Small intestine (tissue), 7 donors: ENCODE results near the gene QPCT. TPM values are rescaled to one million over a fixed set of nuclear protein-coding genes. Genes with fewer than 3 reads are reported as not detected.

ENCODE experiments used
- DNase-seq, 2 donors: peaks; one replicate each; pipeline versions ENCODE4 v3.0.0 to v3.0.0-alpha.2; 2013
- FAIRE-seq: peaks from 2 replicates; lab custom pipeline; 2012; peaks lifted over from hg19 to GRCh38; lab: Jason Lieb, UNC
- H3K27ac ChIP-seq, 3 donors: one replicate each; pipeline ENCODE4 v1.5.1; 2013; ENCODE audit warnings: low read length in 2 of 3, mild to moderate bottlenecking in 2 of 3, control low read depth in 1 of 3, inconsistent platforms in 1 of 3, low read depth in 1 of 3, moderate library complexity in 1 of 3
- H3K27me3 ChIP-seq, 3 donors: one replicate each; pipeline ENCODE4 v1.6.1; 2013; ENCODE audit warnings: low read length in 3 of 3, inconsistent platforms in 1 of 3; ENCODE audit not compliant: control insufficient read depth in 3 of 3, insufficient read depth in 3 of 3
- H3K36me3 ChIP-seq, 3 donors: one replicate each; pipeline ENCODE4 v1.6.1; 2013; ENCODE audit warnings: low read length in 3 of 3, inconsistent platforms in 1 of 3, low read depth in 1 of 3, mild to moderate bottlenecking in 1 of 3, moderate library complexity in 1 of 3; ENCODE audit not compliant: control insufficient read depth in 3 of 3, insufficient read depth in 2 of 3
- H3K4me1 ChIP-seq, 3 donors: one replicate each; pipeline ENCODE4 v1.6.1; 2013; ENCODE audit warnings: low read length in 2 of 3, inconsistent platforms in 1 of 3, low read depth in 1 of 3, mild to moderate bottlenecking in 1 of 3, moderate library complexity in 1 of 3; ENCODE audit not compliant: control insufficient read depth in 3 of 3, insufficient read depth in 2 of 3
- H3K4me3 ChIP-seq, 3 donors: one replicate each; pipeline ENCODE4 v1.5.1; 2013; ENCODE audit warnings: low read length in 3 of 3, control low read depth in 1 of 3, inconsistent platforms in 1 of 3, low read depth in 1 of 3, mild to moderate bottlenecking in 1 of 3, moderate library complexity in 1 of 3
- H3K9me3 ChIP-seq, 2 donors: one replicate each; pipeline ENCODE4 v1.6.1; 2013; ENCODE audit warnings: low read depth in 1 of 2, low read length in 1 of 2; ENCODE audit not compliant: control insufficient read depth in 2 of 2, insufficient read depth in 1 of 2
- WGBS, 3 donors: extraction: QIAGEN DNeasy Blood & Tissue Kit; methylation state at CpG; one replicate each; pipeline ENCODE4 v1.1.7; 2013; 5-methylcytosine and 5-hydroxymethylcytosine counted together
- polyA plus RNA-seq, 4 donors: library from polyadenylated mRNA; stranded (reverse) in 3 of 4; unstranded in 1 of 4; fragments of 200-250 nt in 3 of 4; fragments of 120-200 nt in 1 of 4; gene quantifications; one replicate each; pipeline versions ENCODE4 v1.2.1 to v1.2.3, GENCODE V29; 2013
- donor health status: healthy with polysubstance abuse.
- donor health status: control.
- donor health status: control.
- donor health status: Bipolar disorder and iron deficiency.
- donor health status: healthy.

The QPCT gene
- polyA plus RNA-seq, 4 donors = 0.67 to 10.1 (median 2.3) TPM

GRCh38 chr2:37390777-37391176 lies 46.3 kb downstream of the QPCT start:
- H3K27me3 ChIP-seq = peaks cover 0 to 4% (median 0%) of the 10 kb centered on the region in 3 donors
- WGBS, 3 donors = 59 to 64% (median 61%) methylated on average over 2 of the region's 2 CpGs
- no peaks in the 10 kb centered on the region for H3K36me3 ChIP-seq
- FAIRE-seq (no peak), DNase-seq (no peak)
- peak overlapping the region in 1 of 3 donors; percentile 67 for H3K27ac ChIP-seq
- H3K9me3 ChIP-seq = no peaks in the 10 kb centered on the region
- peaks cover 0 to 7% (median 0%) of the 10 kb centered on the region in 3 donors for H3K4me1 ChIP-seq
- no peak overlapping the region for H3K4me3 ChIP-seq

DNA sequence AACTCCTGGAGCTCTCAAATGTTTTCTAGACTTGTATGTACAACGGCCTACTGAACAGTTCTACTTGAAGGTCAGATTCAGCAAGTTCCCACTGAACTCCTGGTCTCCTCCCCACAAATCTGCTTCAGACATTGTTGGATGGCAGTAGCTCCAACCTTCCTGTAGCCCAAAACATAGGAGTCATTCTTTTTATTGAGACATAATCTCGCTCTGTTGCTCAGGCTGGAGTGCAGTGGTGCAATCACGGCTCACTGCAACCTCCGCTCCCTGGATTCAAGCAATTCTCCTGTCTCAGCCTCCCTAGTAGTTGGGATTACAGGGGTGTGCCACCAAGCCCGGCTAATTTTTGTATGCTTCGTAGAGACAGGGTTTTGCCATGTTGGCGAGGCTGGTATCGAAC lies 47.3 kb downstream of the QPCT start:
- Histone ChIP-seq H3K4me3 (no peak overlapping the region), H3K27me3 (no peaks in the 10 kb centered on the region), H3K9me3 (no peaks in the 10 kb centered on the region), H3K4me1 (peaks cover 0 to 7% (median 0%) of the 10 kb centered on the region in 3 donors), H3K27ac (no peak overlapping the region), H3K36me3 (no peaks in the 10 kb centered on the region)
- DNase-seq (no peak), FAIRE-seq (no peak)
- 95 to 98% (median 96%) methylated on average over 8 of the region's 8 CpGs for WGBS, 3 donors

GRCh38 chr2:37392428-37392827 lies 48.0 kb downstream of the QPCT start:
- Histone ChIP-seq H3K36me3 (no peaks in the 10 kb centered on the region), H3K4me1 (peaks cover 0 to 7% (median 0%) of the 10 kb centered on the region in 3 donors), H3K4me3 (no peak overlapping the region), H3K27ac (no peak overlapping the region), H3K9me3 (no peaks in the 10 kb centered on the region), H3K27me3 (no peaks in the 10 kb centered on the region)
- 59 to 82% (median 68%) methylated on average over 2 of the region's 2 CpGs for WGBS, 3 donors
- DNase-seq = no peak
- no peak for FAIRE-seq

DNA sequence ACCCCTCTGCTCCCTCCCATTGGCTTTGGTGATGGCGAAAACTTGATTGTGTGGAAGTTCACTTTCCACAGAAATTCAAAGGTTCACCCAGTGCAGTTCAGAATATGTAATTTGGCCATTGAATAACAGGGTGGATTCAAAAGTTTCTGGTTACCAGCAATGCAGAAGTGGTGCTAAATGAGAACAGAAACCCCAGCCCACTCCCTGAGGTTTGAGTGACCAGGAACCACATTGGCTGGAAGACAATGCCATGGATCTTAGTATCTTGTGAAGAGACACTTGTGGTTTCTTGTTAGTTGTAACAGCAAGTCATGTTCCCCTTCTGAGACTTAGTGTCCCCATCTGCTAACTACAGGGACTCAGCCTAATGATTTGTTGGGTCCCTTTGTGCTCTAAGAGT lies 49.8 kb downstream of the QPCT start:
- FAIRE-seq (no peak), DNase-seq (no peak)
- no peak overlapping the region for H3K4me3 ChIP-seq
- WGBS, 3 donors = 96 to 100% (median 100%) methylated on average over 1 of the region's 1 CpG
- H3K36me3 ChIP-seq = no peaks in the 10 kb centered on the region
- no peaks in the 10 kb centered on the region for H3K27me3 ChIP-seq
- no peak overlapping the region for H3K27ac ChIP-seq
- H3K9me3 ChIP-seq = no peaks in the 10 kb centered on the region
- peaks cover 0 to 7% (median 0%) of the 10 kb centered on the region in 3 donors for H3K4me1 ChIP-seq

- H3K9me3 ChIP-seq = no peaks in the 10 kb centered on the region
- no peaks in the 10 kb centered on the region for H3K36me3 ChIP-seq
- H3K4me3 ChIP-seq = no peak overlapping the region
- H3K4me1 ChIP-seq = peaks cover 0 to 1% (median 0%) of the 10 kb centered on the region in 3 donors
- DNase-seq = no peak
- no peak overlapping the region for H3K27ac ChIP-seq
- H3K27me3 ChIP-seq = no peaks in the 10 kb centered on the region
- 82 to 88% (median 84%) methylated on average over 9 of the region's 9 CpGs for WGBS, 3 donors
- FAIRE-seq = no peak
Measured at GRCh38 chr2:37394796-37395555, 50.5 kb downstream of the QPCT start.

DNA sequence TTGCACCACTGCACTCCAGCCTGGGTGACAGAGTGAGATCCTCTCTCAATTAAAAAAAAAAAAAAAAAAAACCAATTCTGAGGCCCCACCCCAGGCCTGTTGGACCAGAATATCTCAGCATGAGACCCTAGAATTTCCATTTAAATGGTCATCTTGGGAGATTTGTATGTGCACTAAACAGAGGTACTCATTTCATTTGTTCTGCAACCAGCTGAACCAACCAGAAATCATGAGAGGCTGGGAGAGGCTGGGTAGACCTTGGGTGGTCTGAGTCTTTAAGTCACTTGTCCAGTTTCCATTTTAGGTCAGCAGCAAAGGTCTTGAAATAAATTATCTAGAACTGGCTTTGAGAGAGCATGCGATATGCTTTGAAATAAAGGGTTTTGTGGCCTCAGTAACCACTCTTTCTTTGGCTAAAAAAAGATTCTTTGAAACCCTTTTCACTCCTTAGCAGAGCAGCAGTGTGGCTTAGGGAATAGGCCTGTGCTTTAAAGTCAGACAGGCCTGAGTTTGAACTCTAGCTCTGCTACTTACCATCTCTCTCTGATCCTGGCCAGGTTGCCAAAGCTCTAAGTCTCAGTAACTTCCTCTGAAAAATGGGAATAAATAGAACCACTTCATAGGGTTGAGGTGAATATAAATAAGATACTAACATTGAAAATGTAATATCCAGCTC lies 52.6 kb downstream of the QPCT start:
- H3K27ac ChIP-seq = no peak overlapping the region
- 88 to 97% (median 89%) methylated on average over 1 of the region's 1 CpG for WGBS, 3 donors
- H3K4me3 ChIP-seq = no peak overlapping the region
- no peaks in the 10 kb centered on the region for H3K9me3 ChIP-seq
- FAIRE-seq (no peak), DNase-seq (no peak)
- H3K27me3 ChIP-seq = no peaks in the 10 kb centered on the region
- no peaks in the 10 kb centered on the region for H3K4me1 ChIP-seq
- no peaks in the 10 kb centered on the region for H3K36me3 ChIP-seq

- 90 to 98% (median 97%) methylated on average over 1 of the region's 1 CpG for WGBS, 3 donors
- no peaks in the 10 kb centered on the region for H3K27me3 ChIP-seq
- H3K4me3 ChIP-seq = no peak overlapping the region
- H3K4me1 ChIP-seq = no peaks in the 10 kb centered on the region
- DNase-seq = no peak
- no peaks in the 10 kb centered on the region for H3K36me3 ChIP-seq
- H3K27ac ChIP-seq = no peak overlapping the region
- H3K9me3 ChIP-seq = no peaks in the 10 kb centered on the region
- FAIRE-seq = no peak
Measured at GRCh38 chr2:37398990-37399389, 54.6 kb downstream of the QPCT start.

DNA sequence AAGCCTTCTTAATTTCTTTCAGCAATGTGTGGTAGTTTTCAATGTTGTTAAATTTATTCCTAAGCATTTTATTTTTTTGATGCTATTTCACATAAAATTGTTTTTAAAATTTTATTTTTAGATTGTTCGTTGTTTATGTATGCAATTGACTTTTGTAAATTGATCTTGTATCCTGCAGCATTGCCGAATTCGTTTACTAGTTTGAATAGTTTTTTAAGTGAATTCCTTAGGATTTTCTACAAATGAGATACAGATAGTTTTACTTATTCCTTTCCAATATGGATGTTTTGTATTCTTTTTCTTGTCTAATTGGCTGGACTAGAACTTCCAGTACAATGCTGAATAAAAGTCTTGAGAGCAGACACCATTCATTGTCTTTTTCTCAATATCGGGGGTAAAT lies 55.6 kb downstream of the QPCT start:
- no peak for FAIRE-seq
- no peak overlapping the region for H3K27ac ChIP-seq
- H3K4me1 ChIP-seq = no peaks in the 10 kb centered on the region
- no peaks in the 10 kb centered on the region for H3K9me3 ChIP-seq
- no peak overlapping the region for H3K4me3 ChIP-seq
- no peak for DNase-seq
- 94 to 97% (median 96%) methylated on average over 4 of the region's 4 CpGs for WGBS, 3 donors
- no peaks in the 10 kb centered on the region for H3K27me3 ChIP-seq
- no peaks in the 10 kb centered on the region for H3K36me3 ChIP-seq
